Breast epithelium (tissue), 4 donors: ENCODE results near the gene VPS35. TPM values are rescaled to one million over a fixed set of nuclear protein-coding genes. Genes with fewer than 3 reads are reported as not detected.

ENCODE experiments used
- DNase-seq, 2 donors: peaks; one replicate each; pipeline ENCODE4 v3.0.0-alpha.2; 2019; ENCODE audit warnings: low spot score in 2 of 2
- H3K27ac ChIP-seq, 2 donors: fragments of 200-600 bp; sonication (generic) in 1 of 2; one replicate each; pipeline ENCODE4 v1.5.1; 2016 to 2019; ENCODE audit warnings: mild to moderate bottlenecking in 1 of 2
- H3K27me3 ChIP-seq, 2 donors: fragments of 200-600 bp; sonication (generic) in 1 of 2; one replicate each; pipeline versions ENCODE4 v1.5.1 to v1.6.0; 2017 to 2019; ENCODE audit warnings: control low read depth in 1 of 2, mild to moderate bottlenecking in 1 of 2
- H3K36me3 ChIP-seq: fragments of 200-600 bp; one replicate; pipeline ENCODE4 v1.5.1; 2019
- H3K4me1 ChIP-seq, 2 donors: fragments of 200-600 bp; sonication (generic); one replicate each; pipeline ENCODE4 v1.5.1; 2016 to 2019; ENCODE audit warnings: control low read depth in 1 of 2
- H3K4me3 ChIP-seq, 3 donors: fragments of 200-600 bp; sonication (generic); 1 replicate in 2 of 3; 2 replicates in 1 of 3; pipeline ENCODE4 v1.5.1; 2016 to 2019; ENCODE audit warnings: mild to moderate bottlenecking in 3 of 3, moderate library complexity in 2 of 3
- H3K9me3 ChIP-seq, 2 donors: fragments of 200-600 bp; sonication (generic) in 1 of 2; one replicate each; pipeline ENCODE4 v1.5.1; 2016 to 2019; ENCODE audit warnings: control low read depth in 1 of 2
- POLR2A ChIP-seq: fragments of 450-650 bp; IDR thresholded peaks from one replicate; pipeline ENCODE4 v1.6.1; 2016; ENCODE audit warnings: antibody characterized with exemption, mild to moderate bottlenecking, moderate library complexity
- POLR2AphosphoS5 ChIP-seq, 3 donors: sonication (generic); formaldehyde crosslinking; IDR thresholded peaks; one replicate each; pipeline ENCODE4 v1.6.1; 2017; ENCODE audit warnings: antibody characterized with exemption in 3 of 3
- intact Hi-C: fragments of 100-400 bp; cut with DNase I; formaldehyde crosslinking; loops from one replicate; pipeline ENCODE4 v1.15.1; 2023; ENCODE audit warnings: low total_unique reads
- total RNA-seq, 3 donors: library from RNA; depleted of rRNA; stranded (reverse); fragments of >200 nt; gene quantifications; one replicate each; pipeline ENCODE4 v1.1.0, GENCODE V29; 2016
- TF ChIP-seq, protein P1 (sequence below), 3 donors: fragments of 450-650 bp; IDR thresholded peaks; one replicate each; pipeline ENCODE4 v1.5.1; 2016 to 2017; ENCODE audit warnings: antibody characterized with exemption in 3 of 3, mild to moderate bottlenecking in 3 of 3, moderate library complexity in 3 of 3

Gene VPS35
- total RNA-seq, 3 donors from 2014 or later, result 56.0 to 117 (median 66.9) TPM

DNA sequence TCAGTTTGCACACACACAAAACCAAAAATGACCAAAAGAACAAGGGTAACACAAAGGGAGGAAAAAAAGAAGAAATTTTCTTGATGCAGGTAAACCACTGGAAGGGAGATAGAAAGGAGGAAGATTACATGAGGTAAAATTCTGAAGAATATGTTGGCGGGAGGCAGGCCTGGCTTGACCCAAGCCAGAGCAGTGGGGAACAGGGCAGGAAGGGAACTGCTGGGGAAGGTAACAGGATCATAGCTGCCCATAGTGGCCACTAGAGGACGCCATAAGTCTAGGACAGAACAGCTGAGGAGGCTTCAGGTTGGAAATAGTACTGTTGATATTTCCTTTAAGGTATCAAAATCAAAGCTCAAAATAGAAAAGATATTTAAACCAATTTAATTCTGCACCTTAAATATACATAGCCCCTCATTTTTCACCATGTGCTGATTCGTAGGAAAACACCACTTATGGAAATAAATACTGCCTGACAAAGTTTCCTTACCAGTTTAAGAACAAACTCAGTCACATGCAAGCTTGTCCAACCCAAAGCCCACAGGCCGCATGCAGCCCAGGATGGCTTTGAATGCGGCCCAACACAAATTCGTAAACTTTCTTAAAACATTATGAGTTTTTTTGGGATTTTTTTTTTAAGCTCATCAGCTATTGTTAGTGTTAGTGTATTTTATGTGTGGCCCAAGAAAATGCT is 15.5 kb downstream of the VPS35 start:
- DNase-seq, result no peak
- Histone ChIP-seq H3K4me1 (no peaks in the 10 kb centered on the region), H3K27me3 (no peaks in the 10 kb centered on the region), H3K4me3 (no peak overlapping the region), H3K9me3 (no peaks in the 10 kb centered on the region), H3K36me3 (no peaks in the 10 kb centered on the region), H3K27ac (no peak overlapping the region)
- TF ChIP-seq, protein P1, sequence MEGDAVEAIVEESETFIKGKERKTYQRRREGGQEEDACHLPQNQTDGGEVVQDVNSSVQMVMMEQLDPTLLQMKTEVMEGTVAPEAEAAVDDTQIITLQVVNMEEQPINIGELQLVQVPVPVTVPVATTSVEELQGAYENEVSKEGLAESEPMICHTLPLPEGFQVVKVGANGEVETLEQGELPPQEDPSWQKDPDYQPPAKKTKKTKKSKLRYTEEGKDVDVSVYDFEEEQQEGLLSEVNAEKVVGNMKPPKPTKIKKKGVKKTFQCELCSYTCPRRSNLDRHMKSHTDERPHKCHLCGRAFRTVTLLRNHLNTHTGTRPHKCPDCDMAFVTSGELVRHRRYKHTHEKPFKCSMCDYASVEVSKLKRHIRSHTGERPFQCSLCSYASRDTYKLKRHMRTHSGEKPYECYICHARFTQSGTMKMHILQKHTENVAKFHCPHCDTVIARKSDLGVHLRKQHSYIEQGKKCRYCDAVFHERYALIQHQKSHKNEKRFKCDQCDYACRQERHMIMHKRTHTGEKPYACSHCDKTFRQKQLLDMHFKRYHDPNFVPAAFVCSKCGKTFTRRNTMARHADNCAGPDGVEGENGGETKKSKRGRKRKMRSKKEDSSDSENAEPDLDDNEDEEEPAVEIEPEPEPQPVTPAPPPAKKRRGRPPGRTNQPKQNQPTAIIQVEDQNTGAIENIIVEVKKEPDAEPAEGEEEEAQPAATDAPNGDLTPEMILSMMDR (IDR thresholded peaks at IDR 0.05), result peak in 2 of 3 donors; percentile 51 to 66
- TF ChIP-seq POLR2A, result no peak
- intact Hi-C loops, result no loop called here

- no peaks in the 10 kb centered on the region for H3K9me3 ChIP-seq
- TF ChIP-seq POLR2A (no peak), POLR2AphosphoS5 (IDR thresholded peaks at IDR 0.05) (no peak)
- TF ChIP-seq, protein P1 (IDR thresholded peaks at IDR 0.05), result no peak
- H3K27ac ChIP-seq, result no peak overlapping the region
- H3K4me1 ChIP-seq, result no peaks in the 10 kb centered on the region
- no peak for DNase-seq
- peaks cover 5% of the 10 kb centered on the region for H3K36me3 ChIP-seq
- H3K27me3 ChIP-seq, result no peaks in the 10 kb centered on the region
- intact Hi-C loops, result no loop called here
- H3K4me3 ChIP-seq, result no peak overlapping the region
These were observed 26.9 kb downstream of the VPS35 start for GRCh38 chr16:46662123-46662522.

GRCh38 chr16:46658925-46659324 is 30.1 kb downstream of the VPS35 start:
- peaks cover 5% of the 10 kb centered on the region for H3K36me3 ChIP-seq
- TF ChIP-seq, protein P1 (IDR thresholded peaks at IDR 0.05), result no peak
- TF ChIP-seq POLR2A (no peak), POLR2AphosphoS5 (IDR thresholded peaks at IDR 0.05) (no peak)
- intact Hi-C loops, result no loop called here
- no peak overlapping the region for H3K4me3 ChIP-seq
- DNase-seq, result no peak
- no peaks in the 10 kb centered on the region for H3K9me3 ChIP-seq
- no peaks in the 10 kb centered on the region for H3K4me1 ChIP-seq
- H3K27ac ChIP-seq, result no peak overlapping the region
- no peaks in the 10 kb centered on the region for H3K27me3 ChIP-seq

GRCh38 chr16:46651305-46651704 is 37.7 kb downstream of the VPS35 start:
- Histone ChIP-seq H3K36me3 (no peaks in the 10 kb centered on the region), H3K4me3 (no peak overlapping the region), H3K27ac (no peak overlapping the region), H3K9me3 (no peaks in the 10 kb centered on the region), H3K27me3 (no peaks in the 10 kb centered on the region), H3K4me1 (no peaks in the 10 kb centered on the region)
- TF ChIP-seq, protein P1 (IDR thresholded peaks at IDR 0.05), result no peak
- TF ChIP-seq POLR2AphosphoS5 (IDR thresholded peaks at IDR 0.05) (no peak), POLR2A (no peak)
- DNase-seq, result no peak
- intact Hi-C loops, result no loop called here

GRCh38 chr16:46650254-46650623 is 38.7 kb downstream of the VPS35 start:
- Histone ChIP-seq H3K9me3 (no peaks in the 10 kb centered on the region), H3K4me1 (no peaks in the 10 kb centered on the region), H3K27ac (peak overlapping the region; percentile 81 to 92), H3K27me3 (no peaks in the 10 kb centered on the region), H3K4me3 (peak overlapping the region; percentile 9 to 64 (median 45)), H3K36me3 (no peaks in the 10 kb centered on the region)
- TF ChIP-seq, protein P1 (IDR thresholded peaks at IDR 0.05), result no peak
- TF ChIP-seq POLR2AphosphoS5 (IDR thresholded peaks at IDR 0.05), result peak in 1 of 3 donors; percentile 11
- no peak for DNase-seq
- intact Hi-C loops, result no loop called here
